GM19328 (cell line): Measurements from ENCODE around the gene WNT5B.

ENCODE experiments used
- ATAC-seq: cut with Tn5 transposase; IDR thresholded peaks from one replicate; pipeline ENCODE4 v1.9.1; 2021; ENCODE audit warnings: mild to moderate bottlenecking, moderate library complexity; ENCODE audit not compliant: unreplicated experiment

WNT5B gene

DNA sequence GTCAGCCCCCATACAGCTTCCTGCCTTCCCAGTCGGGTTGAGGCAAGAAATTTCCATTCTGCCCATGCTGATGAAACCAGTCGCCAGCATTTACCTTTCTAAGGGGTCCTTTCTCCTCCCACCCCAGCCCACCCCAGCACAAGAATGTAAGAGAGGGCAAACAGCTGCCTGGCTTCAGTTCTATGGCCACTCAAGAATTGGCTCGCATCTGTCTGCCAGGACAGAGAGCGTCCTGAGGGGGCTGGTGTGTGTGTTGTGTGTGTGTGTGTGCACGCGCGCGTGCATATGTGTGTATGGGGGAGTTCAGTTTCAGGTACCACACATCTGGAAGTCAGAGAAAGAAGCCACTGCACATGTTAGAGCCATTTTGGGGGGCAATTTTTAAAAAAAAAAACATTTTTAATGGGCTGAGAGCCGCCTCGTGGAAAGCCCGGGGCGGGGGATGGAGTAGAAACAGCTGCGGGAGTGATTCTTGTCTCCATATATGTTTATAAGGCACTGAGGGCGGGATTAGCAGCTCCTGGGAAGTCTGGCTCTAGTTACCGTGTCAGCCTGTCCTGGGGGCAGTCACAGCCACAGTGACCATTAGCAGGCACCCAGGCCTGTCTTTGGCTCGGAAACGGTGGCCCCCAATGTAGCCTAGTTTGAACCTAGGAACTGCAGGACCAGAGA, at the start of gene WNT5B:
Gene WNT5B (plus strand): TSS at position 566 of the 672 bp plus-strand sequence. CDS start 2,124 bp downstream, outside the sequence.
- ATAC-seq, result no peak

DNA sequence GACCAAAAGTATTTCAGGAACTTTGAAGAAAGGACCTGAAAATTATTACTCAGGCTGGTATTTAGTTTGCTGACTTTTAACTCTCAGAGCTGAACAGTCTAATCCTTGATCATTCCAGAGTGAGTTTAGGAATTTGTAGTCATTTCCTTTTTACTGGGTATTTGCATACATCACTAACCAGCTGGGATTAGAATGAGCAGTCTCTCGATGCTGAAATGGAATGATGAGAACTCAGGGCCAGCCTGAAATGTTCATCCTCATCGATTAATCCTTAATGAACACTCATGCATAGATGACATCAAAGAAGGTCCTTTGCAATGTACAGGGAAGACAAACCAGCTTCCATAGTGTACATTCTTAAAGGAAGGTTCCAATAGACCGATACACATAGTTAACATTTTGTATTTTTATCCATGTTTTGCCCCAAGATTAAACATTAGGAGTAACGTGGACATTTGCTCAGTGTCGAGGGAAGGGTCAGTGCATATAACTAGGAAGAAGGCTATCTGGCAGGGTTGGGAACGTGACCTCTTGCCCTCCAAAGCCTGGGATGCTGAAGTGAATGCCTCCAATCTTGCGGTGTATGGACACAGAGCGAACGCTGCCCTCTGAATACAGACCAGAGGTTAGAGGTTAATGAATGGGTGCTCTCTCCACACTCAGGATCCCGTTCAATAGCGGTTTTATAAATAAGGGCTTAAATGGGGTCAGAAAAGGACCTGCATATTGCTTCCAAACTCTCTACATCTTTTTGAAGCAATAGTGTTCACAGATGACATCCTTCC, 49.2 kb upstream of the WNT5B start:
- ATAC-seq, result no peak

- no peak for ATAC-seq
Measured at GRCh38 chr12:1580526-1580925, 48.5 kb upstream of the WNT5B start.

- ATAC-seq, result no peak
Measured at GRCh38 chr12:1581973-1582708, 46.9 kb upstream of the WNT5B start.

DNA sequence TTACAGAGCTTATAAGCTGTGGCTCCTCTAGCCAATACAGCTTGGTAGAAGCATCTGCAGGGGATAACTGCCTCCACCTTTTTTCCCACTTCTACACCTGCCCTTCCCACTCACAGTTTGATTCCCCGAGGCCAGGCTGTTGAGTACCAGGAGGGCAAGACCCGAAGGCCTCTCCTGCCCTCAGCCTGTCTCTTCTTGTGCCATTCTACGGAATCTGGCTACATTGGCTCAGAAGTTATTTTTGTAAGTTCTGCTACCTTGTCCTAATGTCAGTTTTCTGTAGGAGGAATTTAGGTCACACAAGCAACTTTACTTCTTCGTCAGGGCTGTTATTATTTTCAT, 46.4 kb upstream of the WNT5B start:
- ATAC-seq, result no peak

- no peak for ATAC-seq
Measured at GRCh38 chr12:1583421-1584078, 45.5 kb upstream of the WNT5B start.

DNA sequence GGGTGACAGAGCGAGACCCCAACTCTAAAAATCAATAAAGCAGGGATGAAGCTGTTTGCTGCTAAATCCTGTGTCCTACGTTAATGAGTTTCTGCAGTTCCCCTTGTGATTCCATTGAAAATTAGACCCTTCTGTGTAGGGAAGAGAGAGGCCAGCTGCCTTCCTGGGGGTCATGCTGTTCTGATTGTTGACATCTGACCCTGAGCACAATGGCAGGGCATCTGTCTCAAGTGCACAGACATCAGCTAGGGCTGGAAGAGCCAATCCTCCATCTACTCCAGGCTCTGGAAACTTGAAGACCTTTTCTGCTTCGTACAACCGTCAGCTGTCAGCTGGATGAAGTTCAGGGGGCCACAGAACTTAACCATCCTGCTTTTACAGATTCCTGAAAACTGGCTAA, 44.7 kb upstream of the WNT5B start:
- no peak for ATAC-seq

DNA sequence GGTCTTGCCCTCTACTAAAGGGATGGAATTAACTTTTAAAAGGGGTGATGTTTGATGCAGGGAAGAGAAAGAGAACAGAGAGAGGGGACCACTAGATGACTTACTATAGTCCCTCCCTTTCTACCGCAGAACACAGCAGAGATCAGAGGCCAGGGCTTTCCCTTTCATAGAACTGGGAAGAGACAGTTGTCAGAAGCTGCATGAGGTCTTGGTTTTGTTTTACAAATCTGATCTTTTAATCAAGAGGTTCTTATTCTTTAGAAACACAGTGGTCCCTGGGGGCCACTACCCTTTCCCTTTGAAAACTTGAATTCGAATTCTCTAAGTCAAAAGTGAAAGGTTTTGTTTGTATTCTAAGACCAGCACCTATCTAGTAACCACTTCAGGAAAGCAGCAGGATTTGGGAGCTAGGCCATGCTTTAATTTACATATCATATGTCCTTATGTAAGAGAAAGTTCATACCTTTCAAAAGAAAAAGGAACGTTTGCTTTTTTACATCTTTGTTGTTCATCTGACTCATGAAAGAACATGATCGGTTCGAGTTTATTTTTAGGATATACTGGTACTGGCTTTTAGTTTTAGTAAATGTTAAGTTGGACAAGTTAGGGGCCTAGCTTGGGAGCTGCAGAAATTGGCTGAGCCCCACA, 41.0 kb upstream of the WNT5B start:
- no peak for ATAC-seq

DNA sequence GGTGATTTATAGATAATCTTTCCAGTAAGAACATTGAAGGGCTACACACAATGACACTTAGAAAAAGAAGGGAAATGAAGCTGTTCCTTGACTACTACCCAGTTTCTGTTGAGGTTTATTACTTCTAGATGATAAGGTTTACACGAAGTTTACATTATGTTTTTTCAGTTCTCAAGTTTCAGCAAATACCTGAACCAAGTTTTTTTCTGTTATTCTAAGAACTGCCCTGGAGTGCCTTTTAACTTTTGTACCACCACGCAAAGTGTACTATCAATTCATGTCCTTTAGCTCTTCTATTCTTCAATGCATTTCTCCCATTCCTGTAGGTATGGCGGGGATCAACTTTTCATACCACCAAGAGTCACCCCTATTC, 40.5 kb upstream of the WNT5B start:
- no peak for ATAC-seq

GRCh38 chr12:1590221-1590979, 38.6 kb upstream of the WNT5B start:
- ATAC-seq, result no peak

- ATAC-seq, result no peak
Measured at GRCh38 chr12:1591034-1591433, 38.0 kb upstream of the WNT5B start.

GRCh38 chr12:1591543-1591942, 37.5 kb upstream of the WNT5B start:
- ATAC-seq, result no peak

DNA sequence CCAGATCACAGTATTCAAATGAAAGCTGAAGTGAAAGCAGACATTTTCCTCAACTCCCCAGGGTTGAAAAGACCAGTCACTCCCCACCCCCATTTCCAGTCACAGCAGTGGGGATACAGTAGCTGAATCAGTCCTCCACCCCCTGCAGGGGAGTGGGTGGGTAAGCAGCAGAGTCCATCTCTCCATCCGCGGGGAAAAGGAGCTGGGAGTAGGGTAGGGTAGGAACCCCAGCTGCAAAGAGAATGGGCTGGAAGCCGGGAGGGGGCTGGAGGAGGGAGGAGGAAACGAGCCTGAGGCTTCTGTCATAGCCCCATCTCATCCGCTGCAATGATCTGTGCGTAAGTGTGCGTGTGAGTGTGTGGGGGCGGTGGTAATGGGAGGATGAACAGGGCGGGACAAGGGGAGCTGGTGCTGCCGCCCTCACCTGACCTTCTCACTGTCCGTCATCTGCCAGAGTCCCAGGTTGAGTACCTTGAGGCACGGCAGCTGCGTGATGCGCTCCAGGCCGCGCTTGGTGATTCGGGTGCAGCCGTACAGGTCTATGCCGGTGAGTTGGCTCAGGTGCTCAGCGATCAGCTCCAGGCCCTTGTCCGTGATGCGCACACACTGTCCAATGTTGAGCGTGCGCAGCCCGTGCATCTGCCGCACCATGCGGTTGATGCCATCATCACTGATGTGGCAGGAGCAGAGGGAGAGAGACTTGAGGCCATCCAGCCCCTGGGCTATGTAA, 36.4 kb upstream of the WNT5B start:
- ATAC-seq, result no peak

- peak; percentile 13 for ATAC-seq
Measured at GRCh38 chr12:1593174-1594005, 35.6 kb upstream of the WNT5B start.

- no peak for ATAC-seq
Measured at GRCh38 chr12:1594006-1594260, 35.1 kb upstream of the WNT5B start.

DNA sequence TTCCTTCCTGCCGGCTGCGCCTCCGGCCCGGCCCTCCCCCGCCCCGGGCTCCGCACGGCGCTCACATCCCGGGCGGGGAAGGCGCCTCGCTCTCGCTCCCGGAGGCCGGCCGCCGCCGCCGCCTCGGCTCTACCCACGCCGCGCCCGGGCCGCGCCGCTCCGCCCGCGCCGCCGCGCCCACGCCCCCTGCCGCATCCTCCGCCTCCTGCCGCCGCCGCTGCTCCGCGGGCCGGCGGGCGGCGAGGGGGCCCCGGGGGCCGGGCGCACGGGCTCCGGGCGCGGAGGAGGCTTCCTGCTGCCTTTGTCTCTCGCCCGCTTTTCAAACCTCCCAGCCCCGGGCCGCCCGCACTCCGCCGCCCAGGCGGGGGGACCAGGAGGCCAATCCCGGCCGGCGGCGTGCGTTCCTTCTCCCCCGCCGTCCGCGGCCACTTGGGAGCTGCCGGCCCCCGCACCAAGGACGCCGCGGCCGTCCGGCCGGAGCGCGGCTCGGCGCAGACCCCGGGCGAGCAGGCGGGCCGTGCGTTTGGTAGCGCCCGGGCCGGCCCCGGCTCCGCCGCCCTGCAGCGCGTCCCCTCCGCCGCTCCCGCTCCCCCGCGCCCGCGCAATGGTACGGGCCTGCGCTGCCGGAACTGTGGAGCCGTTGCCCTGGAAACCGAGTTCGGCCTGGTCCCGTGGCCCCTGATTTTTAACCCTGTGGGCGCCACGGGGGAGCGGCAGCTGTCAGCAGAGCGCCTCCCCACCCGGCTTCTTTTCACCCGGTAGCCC, 34.6 kb upstream of the WNT5B start, which contains the start of gene FBXL14:
Gene FBXL14 (minus strand): TSS at position 321 of the 765 bp plus-strand sequence. CDS start 515 bp downstream, outside the sequence.
- ATAC-seq, result peak; percentile 57

- no peak for ATAC-seq
Measured at GRCh38 chr12:1595026-1595561, 33.9 kb upstream of the WNT5B start.
